Measurements from ENCODE around the gene TMEM134. TPM values are rescaled to one million over a fixed set of nuclear protein-coding genes. Genes with fewer than 3 reads are reported as not detected.

Gene TMEM134
- total and polyA plus RNA-seq, 11 donors = 67.0 to 146 (median 83.6) TPM

DNA sequence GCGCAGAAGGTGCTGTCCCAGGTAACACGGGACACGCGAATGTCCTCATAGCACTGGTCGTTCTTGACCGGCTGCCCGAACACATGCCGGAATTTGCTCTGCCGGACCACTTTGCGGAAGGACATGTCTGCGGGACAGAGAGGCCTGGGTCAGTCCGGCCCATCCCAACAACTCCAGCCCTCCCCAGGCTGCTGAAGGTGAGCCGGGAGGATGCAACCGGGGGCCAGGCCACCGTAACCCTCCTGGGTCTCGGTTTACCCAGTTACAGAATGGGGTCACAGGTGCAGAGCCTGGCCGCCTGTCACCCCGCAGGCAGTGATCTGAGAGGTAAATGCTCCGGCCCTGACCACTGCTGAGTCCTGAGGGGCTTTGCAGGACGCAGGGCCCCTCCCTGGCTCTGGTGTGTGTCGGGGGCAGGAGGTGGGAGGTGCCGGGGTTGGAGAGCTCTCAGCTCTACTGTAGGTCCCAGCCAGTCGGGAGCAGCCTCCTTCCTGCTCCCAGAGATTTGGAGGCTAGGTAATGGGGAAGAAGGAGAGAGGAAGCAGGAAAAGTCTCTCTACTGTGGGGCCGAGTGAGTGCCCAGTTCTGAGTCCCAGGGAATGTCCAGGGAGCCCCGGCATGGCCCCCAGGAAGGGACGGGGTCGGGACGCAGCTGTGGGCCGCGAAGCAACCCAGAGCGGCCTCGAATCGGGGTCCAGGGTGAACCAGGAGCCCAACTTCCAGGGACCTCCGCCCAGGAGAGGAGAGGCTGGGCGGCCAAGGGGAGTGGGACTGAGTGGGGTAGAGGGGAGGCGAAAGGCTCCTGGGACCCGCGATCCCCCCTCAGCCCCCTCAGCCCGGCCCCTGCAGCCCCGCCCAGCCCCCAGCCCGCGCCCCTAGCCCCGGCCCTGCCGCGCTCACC, 26.3 kb downstream of the TMEM134 start:
- 15 to 48% (median 36%) methylated on average over 21 to 45 of the region's 45 CpGs for WGBS, 4 donors
- no peak for TF ChIP-seq POLR2A (IDR thresholded peaks at IDR 0.05)
- TF ChIP-seq, protein P1, sequence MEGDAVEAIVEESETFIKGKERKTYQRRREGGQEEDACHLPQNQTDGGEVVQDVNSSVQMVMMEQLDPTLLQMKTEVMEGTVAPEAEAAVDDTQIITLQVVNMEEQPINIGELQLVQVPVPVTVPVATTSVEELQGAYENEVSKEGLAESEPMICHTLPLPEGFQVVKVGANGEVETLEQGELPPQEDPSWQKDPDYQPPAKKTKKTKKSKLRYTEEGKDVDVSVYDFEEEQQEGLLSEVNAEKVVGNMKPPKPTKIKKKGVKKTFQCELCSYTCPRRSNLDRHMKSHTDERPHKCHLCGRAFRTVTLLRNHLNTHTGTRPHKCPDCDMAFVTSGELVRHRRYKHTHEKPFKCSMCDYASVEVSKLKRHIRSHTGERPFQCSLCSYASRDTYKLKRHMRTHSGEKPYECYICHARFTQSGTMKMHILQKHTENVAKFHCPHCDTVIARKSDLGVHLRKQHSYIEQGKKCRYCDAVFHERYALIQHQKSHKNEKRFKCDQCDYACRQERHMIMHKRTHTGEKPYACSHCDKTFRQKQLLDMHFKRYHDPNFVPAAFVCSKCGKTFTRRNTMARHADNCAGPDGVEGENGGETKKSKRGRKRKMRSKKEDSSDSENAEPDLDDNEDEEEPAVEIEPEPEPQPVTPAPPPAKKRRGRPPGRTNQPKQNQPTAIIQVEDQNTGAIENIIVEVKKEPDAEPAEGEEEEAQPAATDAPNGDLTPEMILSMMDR (IDR thresholded peaks at IDR 0.05) = no peak
- intact Hi-C loops (cut with DNase I) = loop anchor here in 2 of 10 donors (1.0 to 2.0 kb wide), 3 partner anchors 13 to 26 kb away; partner anchors contain the start of genes RPS6KB2 (in 1 of the 2) and TMEM134 (in 1 of the 2)

DNA sequence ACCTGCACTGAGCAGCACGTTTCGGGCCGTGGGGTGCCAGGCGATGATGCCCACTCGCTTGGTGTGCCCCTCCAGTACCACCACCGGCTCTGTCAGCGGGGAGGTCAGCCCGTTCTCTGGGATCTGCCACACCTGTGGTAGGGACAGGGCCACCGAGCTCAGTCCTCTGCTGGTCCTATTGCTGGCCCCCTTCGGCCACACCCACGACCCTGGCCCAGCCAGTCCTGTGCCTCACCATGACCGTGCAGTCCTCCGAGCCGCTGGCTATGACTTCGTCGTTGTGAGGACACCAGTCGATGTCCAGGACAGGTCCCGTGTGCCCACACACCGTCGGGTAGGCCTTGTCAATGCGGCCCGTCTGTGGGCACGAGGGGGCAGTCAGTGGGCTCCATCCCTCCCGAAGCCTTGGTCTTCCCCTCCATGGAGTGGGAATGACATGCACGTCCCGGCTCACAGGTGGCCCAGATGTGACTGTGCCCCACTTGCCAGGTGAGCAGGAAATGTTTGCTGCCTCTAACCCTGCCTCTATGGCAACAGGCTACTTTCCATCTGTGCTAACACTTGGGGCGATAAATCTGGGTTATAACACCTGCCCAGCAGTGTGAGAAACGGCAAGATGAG, 27.2 kb downstream of the TMEM134 start:
- Histone ChIP-seq H3K27me3 (no peaks in the 10 kb centered on the region), H3K4me3 (peak overlapping the region in 3 of 12 donors; percentile 74 to 86 (median 81)), H3K4me1 (peaks cover 0 to 66% (median 22%) of the 10 kb centered on the region in 12 donors), H3K9me3 (no peaks in the 10 kb centered on the region), H3K36me3 (peaks cover 0 to 44% (median 8%) of the 10 kb centered on the region in 9 donors), H3K27ac (peak overlapping the region in 1 of 12 donors; percentile 10)
- DNase-seq = peak in 1 of 5 donors; percentile 31
- intact Hi-C loops (cut with DNase I) = loop anchor here in 1 of 10 donors (1.0 to 2.0 kb wide), 2 partner anchors 13 to 27 kb away; partner anchors contain the start of gene TMEM134
- no peak for ATAC-seq
- 88 to 92% (median 88%) methylated on average over 21 to 28 of the region's 28 CpGs for WGBS, 4 donors
- TF ChIP-seq, protein P1 (IDR thresholded peaks at IDR 0.05) = no peak
- no peak for TF ChIP-seq POLR2A (IDR thresholded peaks at IDR 0.05)

More for the DNA sequence above, 26.3 kb downstream of the TMEM134 start:
- peak overlapping the region; percentile 83 to 99 (median 96) for H3K27ac ChIP-seq
- no peaks in the 10 kb centered on the region for H3K9me3 ChIP-seq
- peaks cover 0 to 57% (median 20%) of the 10 kb centered on the region in 12 donors for H3K4me1 ChIP-seq
- no peaks in the 10 kb centered on the region for H3K27me3 ChIP-seq
- ATAC-seq (peak in 1 of 4 donors; percentile 4), DNase-seq (peak in 1 of 5 donors; percentile 21)
- peak overlapping the region; percentile 62 to 97 (median 84) for H3K4me3 ChIP-seq
- peaks cover 0 to 38% (median 6%) of the 10 kb centered on the region in 9 donors for H3K36me3 ChIP-seq

DNA sequence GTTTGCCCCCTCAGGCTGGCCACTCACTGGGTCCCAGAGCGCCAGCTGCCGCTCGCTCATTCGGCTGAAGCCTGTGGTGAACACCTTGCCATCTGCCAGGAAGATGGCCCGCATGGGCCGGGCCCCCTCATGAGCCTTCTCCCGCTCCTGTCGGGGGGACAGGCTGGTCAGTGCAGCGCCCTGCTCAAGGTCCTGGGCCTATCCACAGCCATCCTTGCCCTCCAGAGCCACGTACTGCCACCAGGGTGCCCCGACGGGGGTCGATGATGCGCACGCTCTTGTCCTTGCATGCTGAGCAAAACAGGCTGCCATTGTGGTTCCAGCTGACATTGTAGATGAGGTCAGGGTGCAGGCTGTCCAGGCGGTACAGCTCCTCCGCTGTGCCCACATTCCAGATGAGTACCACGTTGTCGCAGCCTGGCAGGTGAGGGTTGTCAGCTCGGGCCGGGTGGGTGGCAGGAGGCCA, 27.9 kb downstream of the TMEM134 start:
- peak overlapping the region in 1 of 12 donors; percentile 18 for H3K27ac ChIP-seq
- WGBS, 4 donors = 89 to 95% (median 93%) methylated on average over 10 to 21 of the region's 21 CpGs
- no peak for DNase-seq
- intact Hi-C loops (cut with DNase I) = no loop called here
- H3K4me3 ChIP-seq = no peak overlapping the region
- H3K4me1 ChIP-seq = peaks cover 0 to 68% (median 24%) of the 10 kb centered on the region in 12 donors
- peaks cover 0 to 45% (median 8%) of the 10 kb centered on the region in 9 donors for H3K36me3 ChIP-seq
- TF ChIP-seq, protein P1 (IDR thresholded peaks at IDR 0.05) = no peak
- no peak for TF ChIP-seq POLR2A (IDR thresholded peaks at IDR 0.05)
- no peak for ATAC-seq
- H3K9me3 ChIP-seq = no peaks in the 10 kb centered on the region
- no peaks in the 10 kb centered on the region for H3K27me3 ChIP-seq

Measured in heart left ventricle (tissue), 16 donors.